HFFc6 (cell line): ENCODE data around the gene ABHD5. TPM values are rescaled to one million over a fixed set of nuclear protein-coding genes. Genes with fewer than 3 reads are reported as not detected.
A peak's percentile ranks its signal among the peaks of the same experiment; 100 is the strongest.

Source experiments
- DNase-seq: peaks from one replicate; pipeline ENCODE4 v3.0.0-alpha.2; 2018
- H3K27ac Mint-ChIP-seq: 2 replicates; pipeline ENCODE4 v1.8.0; 2020; ENCODE audit warnings: mild to moderate bottlenecking, mixed read lengths
- H3K27me3 Mint-ChIP-seq: 2 replicates; pipeline ENCODE4 v1.8.0; 2021; ENCODE audit warnings: mild to moderate bottlenecking, moderate library complexity, mixed read lengths; ENCODE audit not compliant: insufficient read depth
- H3K36me3 Mint-ChIP-seq: 2 replicates; pipeline ENCODE4 v1.8.0; 2021; ENCODE audit warnings: low read depth, mixed read lengths
- H3K4me1 Mint-ChIP-seq: 2 replicates; pipeline ENCODE4 v1.8.0; 2020; ENCODE audit warnings: low read depth, mixed read lengths
- H3K4me3 Mint-ChIP-seq: 2 replicates; pipeline ENCODE4 v1.8.0; 2020; ENCODE audit warnings: mild to moderate bottlenecking, moderate library complexity, mixed read lengths
- H3K9me3 Mint-ChIP-seq: 2 replicates; pipeline ENCODE4 v1.8.0; 2020; ENCODE audit warnings: mild to moderate bottlenecking, mixed read lengths
- total RNA-seq, 6 experiments: library from RNA; stranded (reverse); fragmentation: NEBNext Ultra II Directional; extraction: Animal tissue kit (Norgen Biotek cat#: 25700); gene quantifications; 2 replicates in 1 of 6; 3 replicates in 5 of 6; pipeline ENCODE4 v1.2.3, GENCODE V29; 2021
- TF ChIP-seq, protein P1 (sequence below): fragments of 200-600 bp; sonication (generic); IDR thresholded peaks from 2 replicates; pipeline ENCODE4 v1.5.0; 2021; ENCODE audit warnings: antibody characterized with exemption, mild to moderate bottlenecking

ABHD5 gene
- total RNA-seq, 6 experiments from 2014 or later, result 16.0 to 25.8 (median 18.1) TPM

- no peaks in the 10 kb centered on the region; the same call in 1 of the 2 replicates for H3K27me3 Mint-ChIP-seq
- H3K4me1 Mint-ChIP-seq, result peaks cover 80% of the 10 kb centered on the region
- H3K9me3 Mint-ChIP-seq, result no peaks in the 10 kb centered on the region
- no peaks in the 10 kb centered on the region for H3K36me3 Mint-ChIP-seq
- peak overlapping the region; percentile 5; the same call in 1 of the 2 replicates for H3K4me3 Mint-ChIP-seq
- H3K27ac Mint-ChIP-seq, result peak overlapping the region; percentile 72
- DNase-seq, result peak; percentile 90
- TF ChIP-seq, protein P1, sequence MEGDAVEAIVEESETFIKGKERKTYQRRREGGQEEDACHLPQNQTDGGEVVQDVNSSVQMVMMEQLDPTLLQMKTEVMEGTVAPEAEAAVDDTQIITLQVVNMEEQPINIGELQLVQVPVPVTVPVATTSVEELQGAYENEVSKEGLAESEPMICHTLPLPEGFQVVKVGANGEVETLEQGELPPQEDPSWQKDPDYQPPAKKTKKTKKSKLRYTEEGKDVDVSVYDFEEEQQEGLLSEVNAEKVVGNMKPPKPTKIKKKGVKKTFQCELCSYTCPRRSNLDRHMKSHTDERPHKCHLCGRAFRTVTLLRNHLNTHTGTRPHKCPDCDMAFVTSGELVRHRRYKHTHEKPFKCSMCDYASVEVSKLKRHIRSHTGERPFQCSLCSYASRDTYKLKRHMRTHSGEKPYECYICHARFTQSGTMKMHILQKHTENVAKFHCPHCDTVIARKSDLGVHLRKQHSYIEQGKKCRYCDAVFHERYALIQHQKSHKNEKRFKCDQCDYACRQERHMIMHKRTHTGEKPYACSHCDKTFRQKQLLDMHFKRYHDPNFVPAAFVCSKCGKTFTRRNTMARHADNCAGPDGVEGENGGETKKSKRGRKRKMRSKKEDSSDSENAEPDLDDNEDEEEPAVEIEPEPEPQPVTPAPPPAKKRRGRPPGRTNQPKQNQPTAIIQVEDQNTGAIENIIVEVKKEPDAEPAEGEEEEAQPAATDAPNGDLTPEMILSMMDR, result peak; percentile 58
Measured at GRCh38 chr3:43766672-43767465, 76.1 kb downstream of the ABHD5 start.

GRCh38 chr3:43768381-43768973 lies 77.7 kb downstream of the ABHD5 start:
- no peak overlapping the region for H3K4me3 Mint-ChIP-seq
- TF ChIP-seq, protein P1, result no peak
- H3K27ac Mint-ChIP-seq, result peak overlapping the region; percentile 72
- DNase-seq, result no peak
- H3K36me3 Mint-ChIP-seq, result no peaks in the 10 kb centered on the region
- peaks cover 74% of the 10 kb centered on the region for H3K4me1 Mint-ChIP-seq
- no peaks in the 10 kb centered on the region; the same call in 1 of the 2 replicates for H3K27me3 Mint-ChIP-seq
- H3K9me3 Mint-ChIP-seq, result no peaks in the 10 kb centered on the region

- TF ChIP-seq, protein P1, result peak; percentile 99
- peak overlapping the region; percentile 76 for H3K4me3 Mint-ChIP-seq
- no peaks in the 10 kb centered on the region; the same call in 1 of the 2 replicates for H3K27me3 Mint-ChIP-seq
- H3K4me1 Mint-ChIP-seq, result peaks cover 70% of the 10 kb centered on the region
- no peaks in the 10 kb centered on the region for H3K36me3 Mint-ChIP-seq
- peak; percentile 99 for DNase-seq
- peak overlapping the region; percentile 72 for H3K27ac Mint-ChIP-seq
- H3K9me3 Mint-ChIP-seq, result no peaks in the 10 kb centered on the region
Measured at GRCh38 chr3:43769097-43769884, 78.6 kb downstream of the ABHD5 start.

DNA sequence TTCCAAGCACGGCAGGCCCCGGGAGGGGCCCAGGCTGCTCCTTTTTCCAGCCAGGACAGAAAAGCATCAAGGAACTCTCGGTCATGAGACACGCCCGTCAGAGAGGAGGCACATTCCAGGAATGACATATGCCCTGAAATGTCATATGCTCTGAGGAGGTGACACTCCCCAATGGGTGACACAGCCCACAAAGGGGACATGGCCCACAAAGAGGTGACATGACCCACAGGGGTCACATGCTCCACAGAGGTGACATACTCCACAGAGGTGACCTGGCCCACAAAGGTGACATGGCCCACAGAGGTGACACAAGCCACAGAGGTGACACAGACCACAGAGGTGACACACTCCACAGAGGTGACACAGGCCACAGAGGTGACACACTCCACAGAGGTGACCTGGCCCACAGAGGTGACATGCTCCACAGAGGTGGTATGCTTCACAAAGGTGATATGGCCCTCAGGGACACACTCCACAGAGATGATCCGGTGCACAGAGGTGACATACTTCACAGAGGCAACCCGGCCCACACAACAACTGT lies 79.2 kb downstream of the ABHD5 start:
- no peak for DNase-seq
- Mint-ChIP-seq H3K36me3 (no peaks in the 10 kb centered on the region), H3K27me3 (no peaks in the 10 kb centered on the region; the same call in 1 of the 2 replicates), H3K9me3 (no peaks in the 10 kb centered on the region), H3K4me1 (peaks cover 63% of the 10 kb centered on the region), H3K27ac (peak overlapping the region; percentile 66), H3K4me3 (peak overlapping the region; percentile 76)
- TF ChIP-seq, protein P1, result 0 out of 2 replicates have a peak, but pooled peaks have one; percentile 1
